DMS114 treated with DMSO at 0.1 percent for 48 hours (cell line): ENCODE measurements around the gene STPG2.

Experiments used
- DNase-seq: peaks from one replicate; lab custom pipeline; 2025; ENCODE audit not compliant: unreplicated experiment; lab: John Stamatoyannopoulos, UW

Gene STPG2

DNA sequence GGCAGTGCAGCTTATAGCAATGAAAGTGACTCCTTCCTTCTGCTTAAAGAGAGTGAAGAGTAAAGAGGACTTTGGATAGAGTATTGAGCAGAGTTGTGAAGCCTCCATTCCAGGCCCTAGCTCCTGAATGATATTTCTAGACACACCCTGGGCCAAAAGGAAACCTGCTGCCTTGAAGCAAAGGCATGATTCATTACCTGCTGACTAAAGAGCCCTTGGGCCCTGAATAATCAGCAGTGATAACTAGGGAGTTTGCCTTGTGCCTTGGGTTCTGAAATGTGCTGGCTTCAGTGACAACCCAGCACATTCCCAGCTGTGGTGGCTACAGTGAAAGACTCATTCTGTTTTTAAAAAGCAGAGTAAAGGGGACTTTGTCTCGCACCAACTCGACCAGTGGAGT, 49.2 kb downstream of the STPG2 start:
- DNase-seq = no peak

GRCh38 chr4:98093662-98094061, 49.6 kb downstream of the STPG2 start:
- no peak for DNase-seq

DNA sequence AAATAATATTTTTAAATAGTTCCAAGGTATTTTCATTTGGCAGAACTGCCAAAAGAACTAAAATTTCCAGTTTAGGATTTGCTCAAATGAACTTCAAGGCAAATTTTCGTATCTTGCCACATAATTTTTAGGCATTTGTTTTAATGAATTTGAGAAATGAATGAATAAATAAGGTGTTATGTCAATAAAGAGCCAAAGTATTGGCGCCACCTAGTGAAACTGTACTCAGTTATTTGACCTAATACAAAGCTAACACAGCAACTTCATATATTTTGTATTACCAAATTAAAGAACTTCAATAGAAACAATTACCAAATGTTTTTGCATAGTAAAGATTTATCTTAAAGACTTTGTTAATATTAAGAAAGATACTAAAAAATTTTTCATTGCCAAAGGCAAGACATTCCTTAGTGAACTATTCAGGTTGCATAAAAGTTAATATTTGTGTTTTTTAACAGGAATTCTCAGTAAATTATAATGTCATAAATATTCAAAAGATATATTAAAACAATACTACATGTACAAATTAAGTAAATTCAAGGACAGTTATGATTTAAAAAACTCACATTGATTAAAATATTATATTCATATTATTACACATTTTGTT, 50.3 kb downstream of the STPG2 start:
- no peak for DNase-seq

GRCh38 chr4:98081936-98082335, 61.3 kb downstream of the STPG2 start:
- no peak for DNase-seq

- DNase-seq = no peak
Measured at GRCh38 chr4:98068495-98068894, 74.8 kb downstream of the STPG2 start.

DNA sequence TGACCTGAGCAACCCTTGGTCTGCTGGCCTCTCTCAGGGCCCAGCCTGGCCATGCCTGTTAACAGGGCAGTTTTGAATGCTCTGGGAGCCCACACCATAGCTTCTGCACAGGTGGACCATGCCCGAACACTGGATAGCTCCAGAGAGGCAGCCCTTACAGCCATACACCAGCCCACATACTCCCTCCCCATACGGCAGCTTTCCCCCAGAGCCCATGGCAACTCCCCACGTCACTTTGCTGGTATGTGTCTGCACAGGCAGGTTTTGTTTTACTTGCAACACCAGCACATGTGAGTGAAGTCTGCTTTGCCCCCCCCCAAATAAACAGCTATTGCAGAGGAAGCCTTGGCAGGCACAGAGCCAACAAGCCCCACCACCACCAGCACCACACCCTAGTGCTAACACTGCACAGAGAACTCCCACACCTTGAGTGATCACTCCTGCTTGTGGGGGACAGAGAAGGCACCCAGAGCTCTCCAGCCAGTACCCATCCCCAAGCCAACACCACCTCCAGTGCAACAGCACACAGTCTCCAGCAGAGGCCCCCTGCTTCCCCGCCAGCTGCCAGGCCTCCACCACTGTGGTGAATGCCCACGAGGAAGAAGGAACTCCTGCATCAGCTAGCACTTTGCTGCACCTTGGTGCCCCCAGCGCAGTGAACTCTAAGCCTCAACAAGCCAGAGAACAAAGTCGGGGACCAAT, 87.3 kb downstream of the STPG2 start:
- DNase-seq = no peak

- DNase-seq = no peak
Measured at GRCh38 chr4:98046665-98047064, 96.6 kb downstream of the STPG2 start.

- DNase-seq = no peak
Measured at GRCh38 chr4:98030059-98030458, 113.2 kb downstream of the STPG2 start.

GRCh38 chr4:98027827-98028226, 115.4 kb downstream of the STPG2 start:
- no peak for DNase-seq

DNA sequence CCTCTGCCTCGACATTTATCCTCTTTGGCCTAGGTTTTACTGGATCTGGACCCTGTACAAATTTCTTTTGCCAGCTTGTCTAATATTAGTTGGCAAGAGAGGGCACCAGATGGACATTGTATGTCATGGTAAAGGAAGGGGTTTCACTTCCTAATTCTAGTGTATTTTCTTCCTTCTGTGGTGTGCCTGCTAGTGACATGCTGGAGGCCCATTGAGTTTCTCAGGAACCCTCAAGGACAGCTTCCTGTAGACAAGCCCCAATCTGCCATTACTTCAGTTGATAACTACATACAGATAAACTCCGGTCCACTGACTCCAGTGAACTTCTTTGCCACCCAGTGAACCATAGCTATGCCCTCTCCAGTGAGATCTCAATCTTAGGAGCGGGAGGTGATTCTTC, 116.9 kb downstream of the STPG2 start:
- DNase-seq = no peak

DNA sequence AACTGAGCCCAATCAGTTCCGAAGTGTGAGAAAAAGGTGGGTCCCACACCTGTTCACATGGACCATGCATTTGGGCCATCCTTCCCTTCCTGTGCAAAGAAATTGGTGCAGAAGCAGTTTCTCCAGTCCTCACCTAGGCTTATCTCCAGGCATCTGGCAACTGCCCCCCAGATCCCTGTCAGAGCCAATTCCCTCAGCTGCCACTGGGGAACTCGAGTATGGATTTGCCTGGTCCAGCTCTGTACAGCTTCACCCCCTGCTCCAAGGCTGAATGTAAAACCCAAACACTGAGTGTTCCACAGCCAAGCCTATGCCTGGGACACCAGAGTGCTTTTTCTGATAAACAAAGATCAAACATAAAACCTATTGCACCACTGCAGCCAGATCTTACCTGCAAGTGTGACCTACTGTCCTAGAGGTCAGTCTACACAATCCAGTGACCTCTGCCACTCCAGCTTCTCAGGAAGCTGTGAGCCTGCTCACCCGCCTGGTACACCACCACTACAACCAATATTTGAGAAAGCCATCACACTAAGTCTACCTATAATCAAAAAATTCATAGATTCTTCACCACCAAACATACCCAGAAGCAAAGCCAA, 136.4 kb downstream of the STPG2 start:
- no peak for DNase-seq

- no peak for DNase-seq
Measured at GRCh38 chr4:98006060-98006459, 137.2 kb downstream of the STPG2 start.

DNA sequence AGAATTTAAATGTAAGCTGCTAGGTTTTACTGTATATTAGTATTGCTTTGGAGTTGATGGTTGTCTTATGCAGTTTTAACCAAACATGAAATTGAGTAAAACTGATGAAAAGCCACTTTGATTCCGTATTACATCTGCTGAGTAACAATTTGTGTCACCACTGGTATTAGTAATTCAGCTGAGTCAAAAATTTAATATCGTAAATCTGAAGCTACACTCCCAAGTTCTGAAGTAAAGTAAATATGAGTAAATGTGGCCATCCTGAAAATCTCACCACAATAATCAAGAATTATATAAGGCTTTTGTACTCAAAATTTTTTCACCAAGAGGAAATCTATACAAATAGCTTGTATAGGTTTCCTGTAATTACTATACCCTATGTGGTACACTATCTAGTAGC, 142.3 kb downstream of the STPG2 start:
- DNase-seq = no peak

DNA sequence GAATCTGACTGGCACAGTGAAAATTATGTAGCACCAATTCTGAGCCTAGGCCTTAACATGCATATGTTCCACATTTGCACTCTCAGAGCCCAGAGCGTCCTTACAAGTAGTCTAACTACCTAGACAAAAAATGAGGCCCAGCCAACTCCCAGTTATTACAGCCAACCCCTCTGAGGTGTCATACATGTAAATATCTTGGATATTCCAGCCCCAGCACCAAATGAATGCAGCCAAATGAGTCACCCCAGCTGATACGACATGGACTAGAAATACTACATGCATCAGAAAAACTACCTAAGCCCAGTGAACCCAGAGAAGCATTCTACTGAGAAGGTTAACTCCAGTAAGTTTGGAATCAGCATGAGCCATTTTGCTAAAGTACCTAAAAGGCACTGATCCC, 145.1 kb downstream of the STPG2 start:
- no peak for DNase-seq

DNA sequence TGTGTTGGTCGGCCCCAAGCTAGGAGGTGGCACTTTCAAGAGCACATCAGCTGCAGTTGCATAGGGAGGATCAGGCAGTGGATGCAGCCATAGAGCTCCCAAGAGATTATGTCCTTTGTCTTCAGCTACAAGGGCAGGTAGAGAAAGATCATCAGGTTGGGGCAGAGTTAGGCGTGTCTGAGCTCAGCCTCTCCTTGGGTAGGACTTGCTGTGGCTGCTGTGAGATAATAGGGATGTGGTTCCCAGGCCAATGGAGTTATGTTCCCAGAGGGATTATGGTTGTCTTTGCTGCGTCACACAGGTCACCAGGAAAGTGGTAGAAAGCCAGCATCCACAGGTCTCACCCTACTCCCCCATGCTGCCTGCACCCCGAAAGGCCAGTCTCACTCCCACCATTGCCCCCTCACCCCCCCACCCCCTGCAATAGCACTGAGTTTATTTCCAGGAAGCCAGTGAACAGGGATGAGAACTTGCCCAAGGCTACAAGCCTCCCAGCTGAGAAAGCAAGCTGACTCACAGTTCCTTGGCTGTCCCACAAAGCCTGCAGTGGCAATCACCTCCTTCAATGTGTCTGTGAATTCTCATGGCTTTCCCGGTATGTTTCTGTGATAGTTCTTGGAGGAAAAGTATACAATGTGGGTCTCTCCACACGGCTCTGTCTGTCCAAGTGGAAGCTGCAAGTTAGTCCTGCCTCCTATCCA, 148.4 kb downstream of the STPG2 start:
- DNase-seq = no peak

DNA sequence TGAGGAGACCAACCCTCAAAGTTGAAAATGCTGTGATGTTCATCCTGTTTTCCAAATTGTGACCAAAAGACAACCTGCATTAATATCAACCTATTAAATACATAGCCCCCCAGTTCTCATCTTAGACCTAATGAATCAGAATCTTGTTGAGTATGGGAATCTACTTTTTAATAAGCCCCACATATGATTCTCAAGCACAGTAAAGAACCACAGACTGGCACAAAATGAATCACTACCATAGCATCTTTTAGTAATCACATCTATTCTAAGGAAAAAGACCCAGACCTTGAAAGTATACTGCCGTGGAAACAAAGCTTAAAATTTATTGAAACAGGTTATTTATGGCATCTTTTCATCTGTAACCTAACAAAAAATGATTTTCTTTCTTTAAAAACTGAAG, 152.9 kb downstream of the STPG2 start:
- no peak for DNase-seq

GRCh38 chr4:97987019-97987648, 156.1 kb downstream of the STPG2 start:
- DNase-seq = no peak

- DNase-seq = no peak
Measured at GRCh38 chr4:97984545-97985131, 158.6 kb downstream of the STPG2 start.

- no peak for DNase-seq
Measured at GRCh38 chr4:97978791-97979488, 164.3 kb downstream of the STPG2 start.

DNA sequence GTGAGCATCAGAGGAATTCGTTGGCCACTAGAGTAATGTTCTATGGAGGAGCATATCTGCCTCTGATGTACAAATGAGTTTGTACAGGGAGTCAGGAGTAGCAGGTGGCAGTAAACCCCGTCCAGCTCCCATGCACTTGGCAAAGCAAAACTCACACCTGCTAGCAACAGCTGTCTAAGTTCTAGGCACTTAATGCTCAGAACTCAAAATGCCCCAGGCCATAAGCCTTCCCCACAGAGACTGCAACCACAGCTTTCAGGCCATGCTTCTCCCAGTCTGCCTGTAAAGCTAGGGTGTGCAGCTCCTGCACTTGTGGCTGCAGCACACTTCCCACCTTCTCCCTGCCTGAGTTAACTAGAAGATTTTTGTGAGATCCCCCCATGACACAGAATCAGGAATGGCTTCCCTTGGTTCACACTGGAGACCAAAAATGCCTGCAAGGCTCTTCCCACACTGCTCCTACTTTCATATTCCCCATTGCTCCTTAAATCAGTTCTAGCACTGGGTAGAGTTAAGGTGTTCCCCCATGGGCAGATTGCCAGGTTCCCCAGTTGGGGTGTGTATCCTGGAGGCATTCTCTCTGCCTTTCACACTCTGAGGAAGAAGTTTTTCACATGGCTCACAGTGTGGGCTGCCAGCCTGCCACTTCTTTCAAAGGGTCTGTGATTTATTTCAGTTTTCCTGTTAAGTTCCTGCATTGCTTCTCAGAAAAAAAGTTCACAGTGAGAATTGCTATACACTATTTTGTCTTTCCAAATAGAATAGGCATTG, 189.9 kb downstream of the STPG2 start:
- DNase-seq = no peak
